NCI-H82 treated with DMSO at 0.1 percent for 48 hours (cell line): Measurements from ENCODE around the gene CACNA1E.

Experiments used
- DNase-seq: peaks from one replicate; lab custom pipeline; 2025; ENCODE audit not compliant: unreplicated experiment; lab: John Stamatoyannopoulos, UW

The CACNA1E gene

DNA sequence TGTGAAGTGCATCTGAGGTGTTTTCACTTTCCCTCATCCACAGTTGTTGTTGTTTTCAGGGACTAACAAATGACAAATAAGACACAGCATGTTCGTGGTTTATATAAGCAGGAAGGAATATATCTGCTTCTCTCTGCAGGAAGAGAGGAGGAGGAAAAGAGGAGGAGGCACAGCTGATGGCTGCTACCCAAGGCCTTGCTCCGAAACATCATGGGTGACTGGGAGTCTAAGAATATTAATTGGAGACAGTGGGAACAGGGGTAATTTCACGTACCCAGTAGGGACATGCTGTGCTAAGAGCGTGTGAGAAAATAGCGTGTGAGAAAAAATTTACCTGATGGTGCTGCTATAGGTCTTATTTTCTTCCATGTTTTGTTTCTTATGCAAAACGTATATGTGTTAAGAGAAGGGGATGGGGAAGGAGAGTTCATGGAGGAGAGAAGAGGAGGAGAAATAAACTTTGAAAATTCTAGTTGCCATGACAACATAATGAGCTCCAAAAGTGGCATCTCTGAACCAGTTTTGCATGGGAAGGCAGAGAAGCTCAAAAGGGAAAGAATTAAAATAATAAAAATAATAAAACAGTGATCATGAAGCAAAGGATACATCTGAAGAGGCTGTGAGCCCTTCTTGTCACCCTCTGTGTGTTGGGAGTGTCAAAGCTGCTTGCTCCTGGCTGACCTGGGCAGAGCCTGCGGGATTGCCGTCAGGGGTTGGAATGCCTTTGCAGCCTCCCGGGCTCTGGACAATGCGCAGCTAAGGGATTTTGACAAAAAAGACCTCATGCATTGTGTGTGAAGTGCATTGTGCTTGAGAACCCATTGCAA, 192.0 kb downstream of the CACNA1E start:
- no peak for DNase-seq

DNA sequence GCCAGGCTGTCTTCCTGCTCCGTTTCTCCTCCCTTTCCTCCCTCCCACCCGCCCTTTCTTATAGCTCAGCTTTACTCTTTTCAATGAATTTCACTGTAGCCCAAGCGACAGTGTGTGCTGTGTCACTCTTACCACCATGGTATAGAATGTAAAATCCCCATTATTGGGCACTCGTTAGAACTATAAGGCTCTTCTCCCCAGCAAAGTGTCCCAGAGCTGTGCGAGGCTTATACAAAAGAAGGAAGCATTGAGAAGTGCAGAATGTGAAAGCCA, 192.5 kb downstream of the CACNA1E start:
- no peak for DNase-seq

DNA sequence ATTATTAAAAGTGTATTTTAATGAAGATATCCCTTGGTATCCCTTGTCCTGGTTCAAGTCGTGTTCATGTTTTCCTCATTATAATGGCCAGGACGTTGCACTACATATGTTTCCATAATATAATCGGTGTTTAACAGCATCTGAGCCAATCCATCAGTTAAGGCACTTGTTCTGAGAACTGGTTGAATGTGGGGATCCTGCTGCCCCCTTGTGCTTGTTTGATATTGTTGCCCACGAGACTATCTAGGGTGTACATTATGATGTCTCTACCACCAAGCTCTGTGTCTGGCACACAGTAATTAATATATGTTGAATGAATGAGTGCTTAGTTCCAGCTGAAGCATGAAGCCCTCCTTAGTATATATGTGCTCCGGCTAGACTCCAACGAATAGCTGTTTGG, 193.0 kb downstream of the CACNA1E start:
- no peak for DNase-seq

DNA sequence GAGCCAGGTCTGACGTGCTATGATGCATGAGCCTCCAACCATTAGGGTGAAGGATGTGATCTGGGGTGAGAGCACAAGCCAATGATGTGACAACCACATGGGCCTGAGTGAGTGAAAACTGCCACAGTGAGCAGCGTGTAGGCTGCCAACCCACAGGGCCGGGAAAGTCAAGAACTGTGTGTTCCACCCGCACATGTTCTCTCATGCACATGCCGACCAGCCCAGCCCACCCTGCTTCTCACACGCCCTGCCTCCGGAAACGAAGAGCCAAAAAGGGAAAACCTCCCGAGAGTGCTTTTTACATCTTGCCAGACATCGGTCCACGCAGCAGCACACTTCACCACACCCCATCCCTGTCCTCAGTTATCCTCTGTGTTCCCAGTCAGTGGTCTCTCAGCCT, 197.0 kb downstream of the CACNA1E start:
- DNase-seq = no peak

DNA sequence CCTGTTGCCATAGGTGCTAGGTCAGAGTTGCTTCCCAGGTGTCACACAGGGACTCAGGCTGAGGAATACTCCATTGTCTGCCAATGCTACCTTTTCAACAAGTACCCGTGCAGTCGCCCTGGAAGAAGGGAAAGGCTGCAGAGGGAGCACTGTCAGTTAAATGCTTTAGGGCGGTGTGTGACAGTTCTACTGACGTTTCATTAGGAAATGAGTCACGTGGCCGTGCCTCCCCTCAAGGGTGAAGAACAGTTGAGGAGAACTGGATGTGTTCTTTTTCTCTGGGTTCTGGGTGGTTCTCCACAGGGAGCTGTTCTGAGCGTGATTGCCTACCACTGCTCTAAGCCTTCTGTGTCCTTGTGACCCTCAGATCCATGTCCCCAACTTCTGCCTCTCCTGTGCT, 197.6 kb downstream of the CACNA1E start:
- DNase-seq = no peak

DNA sequence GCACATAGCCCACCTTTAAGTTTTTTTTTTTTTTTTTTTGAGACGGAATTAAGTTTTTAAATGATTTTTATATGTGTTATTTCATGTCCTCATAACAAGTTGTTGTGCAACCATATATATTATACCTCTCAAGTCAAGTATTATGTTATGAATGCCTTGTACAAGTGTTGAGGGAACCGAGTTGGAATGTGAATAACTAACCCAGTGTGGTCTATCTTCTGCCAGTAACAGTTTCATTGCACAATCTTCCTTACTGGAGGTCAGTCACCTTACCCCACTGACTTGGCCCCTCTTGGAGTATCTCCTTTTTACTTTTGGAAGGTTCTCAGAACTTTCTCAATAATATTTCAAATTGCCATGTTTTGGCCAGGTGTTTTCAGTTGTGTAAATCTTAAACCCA, 201.9 kb downstream of the CACNA1E start:
- no peak for DNase-seq

DNA sequence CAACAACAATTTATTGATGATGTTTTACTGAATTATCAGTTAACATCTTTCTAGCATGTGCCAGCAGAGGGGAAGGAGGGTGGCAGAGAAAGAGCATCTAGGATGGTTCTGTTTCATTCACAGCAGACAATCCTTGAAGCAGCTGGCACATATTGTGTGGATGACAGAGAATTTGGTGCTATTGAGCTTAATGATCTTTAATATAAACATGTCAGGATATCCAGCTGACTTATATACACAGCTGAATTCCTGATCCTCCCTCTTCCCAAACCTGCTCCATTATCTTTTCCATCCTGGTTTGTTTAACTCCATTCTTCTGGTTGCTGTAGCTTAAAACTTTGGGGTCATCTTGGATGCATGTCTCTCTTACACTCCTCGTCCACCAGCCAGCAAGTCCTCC, 218.6 kb downstream of the CACNA1E start:
- no peak for DNase-seq

DNA sequence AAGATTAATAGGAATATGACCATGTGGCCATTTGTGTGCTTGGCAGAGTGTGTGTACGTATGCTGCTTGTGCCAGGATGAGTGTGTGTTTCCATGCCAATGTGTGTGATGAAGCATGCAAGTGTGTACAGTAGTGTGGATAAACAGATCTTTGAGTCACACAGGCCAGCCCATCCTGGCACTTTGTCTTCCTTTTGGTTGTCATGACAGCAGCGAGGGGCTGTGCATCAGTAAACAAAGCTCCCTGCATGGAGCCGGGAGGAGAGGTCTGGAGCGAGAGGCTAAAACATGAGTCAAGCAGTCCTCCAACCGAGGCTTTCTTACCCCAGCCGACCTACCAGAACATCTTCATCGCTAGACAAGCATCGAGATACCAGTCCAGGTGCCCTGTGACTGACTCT, 221.2 kb downstream of the CACNA1E start:
- DNase-seq = no peak

DNA sequence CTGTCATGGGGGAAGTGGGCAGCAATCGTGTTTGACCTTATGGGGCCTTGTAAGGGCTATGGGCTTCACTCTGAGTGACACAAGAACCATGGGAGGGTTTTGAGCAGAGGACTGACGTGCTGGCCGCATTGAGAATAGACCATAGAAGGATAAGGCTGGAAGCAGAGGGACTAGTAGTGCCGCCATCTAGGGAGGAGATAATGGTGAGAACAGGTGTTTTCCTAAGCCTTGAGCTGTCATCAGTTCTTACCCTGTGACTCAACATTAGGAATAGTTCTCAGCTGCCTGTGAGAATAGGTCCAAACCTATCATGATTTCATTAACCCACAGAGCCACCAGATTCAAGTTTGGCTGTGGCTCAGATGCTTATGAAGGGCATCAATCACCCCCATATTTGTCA, 228.5 kb downstream of the CACNA1E start:
- no peak for DNase-seq

DNA sequence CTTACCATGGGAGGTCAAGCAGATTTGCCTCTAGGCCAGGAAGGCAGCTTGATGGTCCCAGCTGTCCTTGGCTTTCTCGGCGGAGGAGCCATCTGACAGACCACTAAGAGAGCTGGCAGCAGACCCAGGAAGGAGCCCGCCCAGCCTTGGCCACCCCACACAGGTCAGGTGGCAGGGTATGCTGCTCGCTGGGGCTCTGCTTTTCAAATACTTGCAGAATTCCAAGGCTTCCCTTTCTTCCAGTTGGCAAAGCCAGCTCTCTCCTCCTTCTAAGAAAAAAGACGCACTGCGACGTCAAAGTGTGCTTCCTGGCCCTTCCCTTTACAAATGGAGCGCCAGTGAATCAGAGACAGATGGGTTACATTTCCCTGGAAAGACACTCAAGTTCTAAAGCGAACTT, 229.4 kb downstream of the CACNA1E start:
- DNase-seq = no peak

DNA sequence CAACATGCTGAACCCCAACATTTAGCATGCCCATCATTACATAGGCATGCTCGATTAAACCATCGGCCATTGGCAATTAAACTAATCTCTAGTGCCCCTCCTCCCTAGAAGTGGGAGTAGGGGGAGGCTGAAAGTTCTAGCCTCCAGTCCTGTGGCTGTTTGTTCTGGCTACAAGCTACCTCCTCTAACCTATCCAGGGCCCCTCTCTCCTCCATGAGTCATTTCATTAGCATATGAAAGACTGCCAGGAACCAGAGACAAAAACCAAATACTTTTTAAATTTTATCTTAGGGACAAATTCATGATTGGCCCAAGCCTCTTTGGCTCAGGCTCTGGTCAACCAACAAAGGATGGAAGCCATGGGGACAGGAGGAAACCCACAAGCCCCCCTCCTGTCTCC, 231.1 kb downstream of the CACNA1E start:
- no peak for DNase-seq

DNA sequence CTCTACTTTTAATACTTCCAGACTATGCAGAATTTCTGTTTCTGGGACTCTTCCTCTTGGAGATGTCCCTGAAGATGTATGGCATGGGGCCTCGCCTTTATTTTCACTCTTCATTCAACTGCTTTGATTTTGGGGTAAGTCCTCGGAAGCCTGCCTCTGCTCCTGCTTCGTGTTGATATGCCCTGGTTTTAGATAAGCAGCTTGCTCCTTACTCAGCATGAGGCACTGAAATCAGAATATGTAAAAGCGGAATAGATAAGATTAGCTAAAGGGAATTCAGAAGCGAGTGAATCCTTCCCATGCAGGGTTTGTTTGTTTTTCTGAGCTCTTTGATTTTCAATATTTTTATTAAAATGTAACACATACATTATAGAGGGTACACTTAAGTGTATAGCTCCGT, 234.7 kb downstream of the CACNA1E start:
- DNase-seq = no peak

DNA sequence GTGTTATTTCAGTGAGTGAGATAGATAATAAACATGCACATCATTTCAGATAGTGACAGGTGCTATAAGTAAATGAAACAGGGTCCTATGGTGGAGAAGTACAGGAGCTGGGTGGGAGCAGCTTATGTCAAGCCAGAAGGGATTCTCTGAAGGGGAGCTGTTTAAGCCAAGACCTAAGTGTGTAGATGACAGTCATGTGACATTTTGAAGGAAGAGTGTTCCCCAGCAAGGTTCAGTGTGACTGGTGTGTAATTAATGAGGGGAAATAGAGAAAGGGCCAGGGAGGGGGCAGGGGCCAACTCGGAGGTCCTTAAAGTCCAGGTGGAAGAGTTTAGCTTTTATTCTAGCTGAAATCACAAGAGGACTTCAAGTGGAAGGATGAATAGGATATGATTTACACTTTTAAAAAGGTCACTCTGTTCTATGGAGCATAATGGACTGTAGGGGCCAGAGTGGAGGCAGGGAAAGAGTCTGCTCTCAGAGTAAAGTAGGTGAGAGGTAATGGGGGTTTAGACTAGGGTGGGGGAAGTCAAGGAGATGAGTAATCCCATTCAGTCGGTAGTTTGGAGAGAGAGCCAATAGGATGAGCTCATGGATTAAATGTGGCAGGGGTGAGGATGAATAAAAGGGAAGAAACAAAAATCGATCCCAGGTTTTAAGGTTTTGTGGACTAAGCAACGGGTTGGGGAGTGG, 243.1 kb downstream of the CACNA1E start:
- DNase-seq = peak; percentile 50

DNA sequence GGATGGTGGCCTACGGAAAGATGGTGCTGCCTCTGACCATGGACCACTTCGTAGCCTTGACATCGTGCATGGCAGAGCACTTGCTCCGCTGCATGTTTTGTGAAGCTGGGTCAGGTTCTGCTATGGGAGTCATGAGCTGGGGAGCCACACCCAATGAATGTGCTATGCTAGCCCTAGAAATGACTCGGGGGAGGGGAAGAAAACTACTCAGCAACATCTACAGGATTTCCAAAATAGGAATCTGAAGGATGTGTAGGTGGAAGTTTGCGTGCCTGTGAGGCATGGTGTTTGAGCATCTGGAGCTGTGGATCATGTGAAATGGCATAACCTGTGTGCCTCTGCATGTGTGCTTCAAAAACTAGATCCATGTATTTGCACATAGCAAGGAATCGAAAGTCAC, 247.3 kb downstream of the CACNA1E start:
- DNase-seq = no peak

DNA sequence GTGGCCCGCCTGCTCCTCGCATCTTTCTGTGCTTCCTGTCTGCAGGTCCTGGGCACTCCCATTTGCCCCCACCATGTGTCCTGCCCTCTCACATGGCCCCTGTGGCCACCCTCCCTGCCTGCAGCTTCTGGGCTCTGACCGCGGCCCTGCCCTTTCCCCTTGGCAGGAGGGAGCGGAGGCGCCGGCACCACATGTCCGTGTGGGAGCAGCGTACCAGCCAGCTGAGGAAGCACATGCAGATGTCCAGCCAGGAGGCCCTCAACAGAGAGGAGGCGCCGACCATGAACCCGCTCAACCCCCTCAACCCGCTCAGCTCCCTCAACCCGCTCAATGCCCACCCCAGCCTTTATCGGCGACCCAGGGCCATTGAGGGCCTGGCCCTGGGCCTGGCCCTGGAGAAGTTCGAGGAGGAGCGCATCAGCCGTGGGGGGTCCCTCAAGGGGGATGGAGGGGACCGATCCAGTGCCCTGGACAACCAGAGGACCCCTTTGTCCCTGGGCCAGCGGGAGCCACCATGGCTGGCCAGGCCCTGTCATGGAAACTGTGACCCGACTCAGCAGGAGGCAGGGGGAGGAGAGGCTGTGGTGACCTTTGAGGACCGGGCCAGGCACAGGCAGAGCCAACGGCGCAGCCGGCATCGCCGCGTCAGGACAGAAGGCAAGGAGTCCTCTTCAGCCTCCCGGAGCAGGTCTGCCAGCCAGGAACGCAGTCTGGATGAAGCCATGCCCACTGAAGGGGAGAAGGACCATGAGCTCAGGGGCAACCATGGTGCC, 249.1 kb downstream of the CACNA1E start:
- no peak for DNase-seq

DNA sequence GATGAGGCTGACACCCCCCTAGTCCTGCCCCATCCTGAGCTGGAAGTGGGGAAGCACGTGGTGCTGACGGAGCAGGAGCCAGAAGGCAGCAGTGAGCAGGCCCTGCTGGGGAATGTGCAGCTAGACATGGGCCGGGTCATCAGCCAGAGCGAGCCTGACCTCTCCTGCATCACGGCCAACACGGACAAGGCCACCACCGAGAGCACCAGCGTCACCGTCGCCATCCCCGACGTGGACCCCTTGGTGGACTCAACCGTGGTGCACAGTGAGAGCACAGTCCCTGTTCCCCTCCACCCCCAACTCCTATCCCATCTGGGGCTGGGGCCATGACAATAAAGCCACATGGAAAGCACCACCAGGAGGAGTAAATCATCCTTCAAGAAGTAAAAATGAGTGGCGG, 250.2 kb downstream of the CACNA1E start:
- DNase-seq = no peak

DNA sequence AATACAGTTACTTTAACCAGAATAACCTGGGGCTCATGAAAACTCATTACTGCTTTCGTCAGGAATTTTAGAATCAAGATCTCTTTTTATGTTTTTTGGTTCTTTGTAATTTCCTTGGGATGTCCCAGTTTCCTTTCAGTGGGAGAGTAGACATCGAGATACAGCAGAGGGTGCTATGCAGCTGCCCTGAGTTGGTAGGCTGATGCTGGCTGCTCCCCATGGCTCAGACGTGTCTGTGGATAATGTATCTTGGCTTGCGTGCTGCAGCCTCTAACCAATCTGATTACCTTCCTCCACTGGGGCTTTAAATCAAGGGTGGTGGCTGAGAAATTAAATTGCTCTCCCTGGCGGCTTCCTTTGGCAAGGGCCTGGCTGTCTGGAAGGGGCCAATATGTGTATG, 253.7 kb downstream of the CACNA1E start:
- peak; percentile 26 for DNase-seq

DNA sequence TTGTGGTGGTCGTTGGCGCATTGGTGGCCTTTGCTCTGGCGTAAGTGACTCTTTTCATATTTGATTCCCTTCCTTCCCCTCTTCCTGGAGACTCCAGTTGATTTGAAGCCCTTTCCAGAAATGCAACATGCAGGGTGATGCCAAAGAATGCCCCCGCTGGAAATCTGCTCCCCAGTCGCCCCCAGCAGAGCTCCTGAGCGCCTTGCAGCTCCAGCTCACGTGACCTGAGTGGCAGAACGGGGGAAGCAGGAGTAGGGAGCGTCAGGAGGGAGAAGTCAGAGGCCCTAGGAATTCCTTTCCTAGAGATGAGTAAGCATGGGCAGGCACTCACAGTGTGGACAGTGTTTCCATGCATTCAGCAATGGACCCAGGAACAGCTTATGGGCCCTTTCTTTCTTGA, 255.9 kb downstream of the CACNA1E start:
- DNase-seq = no peak

DNA sequence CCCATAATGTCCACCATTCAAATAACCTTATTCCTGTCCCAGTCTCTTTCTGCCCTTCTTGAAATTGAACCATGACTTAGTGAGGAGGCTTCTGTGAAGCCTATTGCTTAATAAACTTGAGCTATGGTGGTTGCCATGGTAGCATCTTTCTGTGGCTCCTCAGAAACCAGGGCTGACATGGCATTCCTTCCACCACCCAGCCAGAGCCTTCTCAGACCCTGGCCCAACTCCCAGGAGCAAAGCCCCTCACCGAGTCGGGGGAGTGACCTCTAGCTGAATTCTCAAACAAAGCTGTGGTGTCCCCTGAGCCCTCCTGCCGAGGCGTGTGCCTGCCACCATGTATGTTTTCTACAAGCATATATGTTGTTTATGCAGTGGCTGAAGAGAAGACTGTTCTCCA, 259.1 kb downstream of the CACNA1E start:
- DNase-seq = no peak

DNA sequence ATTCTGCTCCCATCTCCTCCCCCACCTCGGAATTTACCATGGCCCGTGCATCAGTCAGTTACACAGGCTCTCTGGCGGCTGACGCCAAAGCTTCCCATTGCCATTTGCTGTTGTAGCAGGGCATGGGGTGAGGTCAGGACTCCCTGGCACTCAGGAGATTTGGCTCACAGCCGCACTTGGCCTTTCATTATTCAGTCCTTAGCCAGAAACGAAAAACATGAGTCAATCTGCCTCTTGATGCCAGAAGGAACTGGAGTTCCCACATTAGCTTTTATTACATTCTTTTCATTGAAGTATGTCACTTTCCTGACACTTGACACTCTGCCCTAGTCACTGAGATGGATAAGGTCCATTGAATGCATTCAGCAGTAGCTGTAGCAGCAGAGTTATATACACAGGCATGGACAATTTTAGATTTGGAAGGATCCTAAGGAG, 260.6 kb downstream of the CACNA1E start:
- DNase-seq = no peak

DNA sequence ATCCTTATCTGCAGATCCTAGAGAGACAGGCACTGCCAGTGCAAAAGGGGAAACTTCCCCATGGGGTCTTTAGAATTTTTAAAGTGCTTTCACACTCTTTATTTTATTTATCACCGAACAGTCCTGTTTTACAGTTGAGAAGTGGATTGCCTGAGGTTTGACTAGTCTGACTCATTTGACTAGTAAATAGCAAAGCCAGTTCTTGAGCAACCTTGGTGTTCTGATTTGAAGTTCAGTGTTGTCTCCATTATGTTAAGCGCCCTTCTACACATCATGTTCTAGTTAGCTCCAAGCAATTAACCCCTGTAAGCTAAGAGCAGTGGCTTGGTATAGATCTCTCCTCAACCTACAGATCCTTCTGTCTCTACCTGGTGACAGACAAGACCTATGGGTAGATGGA, 262.9 kb downstream of the CACNA1E start:
- DNase-seq = no peak

DNA sequence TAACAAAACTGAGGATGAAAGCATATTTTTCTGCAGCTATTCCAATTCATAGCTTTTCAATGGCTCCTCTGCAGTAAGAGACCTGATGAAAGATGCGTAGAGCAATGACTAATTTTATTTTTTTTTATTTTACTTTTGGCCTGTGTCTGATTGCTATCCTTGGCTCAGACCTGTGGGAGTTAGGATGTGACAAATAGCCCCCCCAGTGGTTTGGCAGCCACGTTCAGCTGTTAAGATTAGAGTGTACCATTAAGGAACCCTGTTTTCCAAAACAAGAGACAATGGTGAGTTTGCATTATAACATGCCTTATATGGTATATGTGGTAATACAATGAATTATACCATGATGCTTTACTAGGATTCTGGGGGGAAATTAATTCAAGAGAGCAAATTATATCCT, 264.7 kb downstream of the CACNA1E start:
- DNase-seq = no peak
